ENCODE measurements around the gene NRARP.

Gene NRARP

DNA sequence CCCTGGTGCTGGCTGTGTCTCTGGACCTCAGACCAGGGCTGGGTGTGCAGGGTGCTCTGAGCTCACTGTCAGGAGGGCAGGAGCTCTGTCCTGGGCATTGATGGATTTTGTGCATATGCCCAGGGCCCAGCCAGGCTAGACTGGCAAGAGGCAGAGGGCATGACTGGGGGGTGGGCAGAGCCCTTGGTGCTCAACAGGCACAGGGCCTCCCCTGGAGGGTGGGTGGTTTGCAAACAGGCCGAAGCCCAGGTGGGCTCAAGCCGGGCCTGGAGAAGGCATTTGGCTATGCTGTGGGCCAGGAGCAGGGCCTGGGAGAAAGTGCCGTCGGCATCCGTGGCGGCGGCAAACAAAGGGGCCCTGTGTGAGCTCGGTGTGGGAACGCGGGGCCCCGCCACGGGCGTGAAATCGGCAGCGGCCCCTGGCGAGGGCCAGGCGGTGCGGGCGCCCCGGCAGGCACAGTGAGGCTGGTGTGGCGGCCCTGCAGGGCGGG, 1.9 kb upstream of the NRARP start:
- ChIA-PET CTCF (interaction anchor here (0.6 kb wide), 2 partner anchors 88 to 546 kb away, joined by 3 read pairs; partner anchors contain the start of gene LCN8), POLR2A (interaction anchor here (3.5 kb wide), 1 partner anchor 119 kb away, joined by 18 read pairs; the partner anchor contains the start of genes EXD3 and NOXA1)
- no peak for DNase-seq (ENCODE audit: extremely low spot score)
- TF ChIP-seq SUZ12 (IDR thresholded peaks at IDR 0.05) (no peak), TARDBP (IDR thresholded peaks at IDR 0.05) (no peak)

GRCh38 chr9:137303151-137303892, 1.3 kb upstream of the NRARP start:
- CTCF ChIA-PET = interaction anchor here (0.6 kb wide), 2 partner anchors 89 to 545 kb away, joined by 3 read pairs; partner anchors contain the start of gene LCN8
- TF ChIP-seq LEF1 (IDR thresholded peaks at IDR 0.05; ENCODE audit: borderline replicate concordance) (no peak), TARDBP (IDR thresholded peaks at IDR 0.05) (no peak), ZNF384 (IDR thresholded peaks at IDR 0.05) (no peak), FOXA1 (IDR thresholded peaks at IDR 0.05) (no peak), CTBP1 (IDR thresholded peaks at IDR 0.05; ENCODE audit: borderline replicate concordance) (no peak), HDGF (IDR thresholded peaks at IDR 0.05; ENCODE audit: borderline replicate concordance) (no peak), ELF4 (IDR thresholded peaks at IDR 0.05) (no peak), L3MBTL2 (conservative IDR thresholded peaks at IDR 0.05) (no peak)
- TF ChIP-seq, protein P1, sequence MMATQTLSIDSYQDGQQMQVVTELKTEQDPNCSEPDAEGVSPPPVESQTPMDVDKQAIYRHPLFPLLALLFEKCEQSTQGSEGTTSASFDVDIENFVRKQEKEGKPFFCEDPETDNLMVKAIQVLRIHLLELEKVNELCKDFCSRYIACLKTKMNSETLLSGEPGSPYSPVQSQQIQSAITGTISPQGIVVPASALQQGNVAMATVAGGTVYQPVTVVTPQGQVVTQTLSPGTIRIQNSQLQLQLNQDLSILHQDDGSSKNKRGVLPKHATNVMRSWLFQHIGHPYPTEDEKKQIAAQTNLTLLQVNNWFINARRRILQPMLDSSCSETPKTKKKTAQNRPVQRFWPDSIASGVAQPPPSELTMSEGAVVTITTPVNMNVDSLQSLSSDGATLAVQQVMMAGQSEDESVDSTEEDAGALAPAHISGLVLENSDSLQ (IDR thresholded peaks at IDR 0.05) = no peak
- POLR2A ChIA-PET = interaction anchor here (3.5 kb wide), 1 partner anchor 120 kb away, joined by 18 read pairs; the partner anchor contains the start of genes EXD3 and NOXA1
- DNase-seq (ENCODE audit: extremely low spot score) = no peak

DNA sequence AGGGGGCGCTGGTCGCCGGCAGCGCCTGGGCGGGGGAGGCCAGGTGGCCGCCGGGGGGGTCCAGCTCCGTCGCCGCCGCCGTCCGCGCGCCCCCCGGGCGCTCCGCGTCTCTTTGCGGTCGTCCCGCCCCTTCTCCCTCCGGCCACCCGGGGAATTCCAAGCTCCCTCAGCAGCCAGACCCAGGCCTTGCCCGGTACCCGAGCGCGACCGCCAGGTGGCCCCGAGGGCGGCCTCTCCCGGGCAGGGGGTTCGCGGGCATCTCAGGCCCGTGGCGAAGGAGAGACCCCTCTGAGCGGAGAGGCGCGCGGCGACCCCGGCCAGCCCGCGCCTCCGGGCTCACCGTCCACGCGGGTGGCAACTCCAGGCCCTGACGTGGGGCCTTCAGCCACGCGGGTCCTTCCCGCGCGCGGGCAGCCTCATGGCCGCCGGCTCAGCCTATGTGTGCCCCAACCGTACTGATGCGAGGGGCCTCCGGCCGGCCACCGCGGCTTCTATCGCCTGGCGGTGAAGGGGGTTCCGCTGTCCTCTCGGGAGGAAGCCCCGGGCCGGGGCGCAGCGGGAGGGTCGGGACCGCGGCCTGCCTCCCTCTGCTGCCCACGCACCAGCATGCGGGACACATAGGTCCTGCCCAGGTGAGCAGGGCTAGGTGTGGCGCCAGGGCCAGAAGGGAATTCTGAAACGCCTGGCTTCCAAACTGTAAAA, 529 bp upstream of the NRARP start:
- no peak for TF ChIP-seq FOXK2 (IDR thresholded peaks at IDR 0.05)
- TF ChIP-seq TARDBP (IDR thresholded peaks at IDR 0.05) = peak; percentile 82
- DNase-seq (ENCODE audit: extremely low spot score) = peak; percentile 81
- ChIA-PET CTCF (interaction anchor here (1.2 to 1.3 kb wide), 3 partner anchors 16 to 121 kb away, joined by 4 to 8 read pairs (median 6); partner anchors contain the start of genes EXD3 and NOXA1), POLR2A (interaction anchor here (0.6 to 3.5 kb wide), 17 partner anchors 8 to 249 kb away, joined by 3 to 18 read pairs (median 4); partner anchors contain the start of genes EXD3, MRPL41, NOXA1 and TUBB4B)

- peak; percentile 65 for DNase-seq (ENCODE audit: extremely low spot score)
- CTCF ChIA-PET = interaction anchor here (1.2 to 1.3 kb wide), 3 partner anchors 14 to 122 kb away, joined by 4 to 8 read pairs (median 6); partner anchors contain the start of genes EXD3 and NOXA1
- POLR2A ChIA-PET = interaction anchor here (1.0 to 3.5 kb wide), 13 partner anchors 11 to 250 kb away, joined by 3 to 18 read pairs (median 5); partner anchors contain the start of genes EXD3, MRPL41, NOXA1 and TUBB4B
- TF ChIP-seq NFRKB (IDR thresholded peaks at IDR 0.05) = no peak
- TF ChIP-seq FOXK2 (IDR thresholded peaks at IDR 0.05) = no peak
- no peak for TF ChIP-seq ZNF384 (IDR thresholded peaks at IDR 0.05)
- TF ChIP-seq BHLHE40 (IDR thresholded peaks at IDR 0.05; ENCODE audit: borderline replicate concordance) = no peak
- TF ChIP-seq SUZ12 (IDR thresholded peaks at IDR 0.05) = no peak
- no peak for TF ChIP-seq CTBP1 (IDR thresholded peaks at IDR 0.05; ENCODE audit: borderline replicate concordance)
- TF ChIP-seq, protein P1 (IDR thresholded peaks at IDR 0.05) = no peak
- no peak for TF ChIP-seq ELF4 (IDR thresholded peaks at IDR 0.05)
- TF ChIP-seq FOXM1 (IDR thresholded peaks at IDR 0.05; ENCODE audit: borderline replicate concordance) = 0 out of 2 replicates have a peak, but pooled peaks have one; percentile 49
- TF ChIP-seq FOXA1 (IDR thresholded peaks at IDR 0.05) = no peak
- TF ChIP-seq TARDBP (IDR thresholded peaks at IDR 0.05) = no peak
- 0 out of 2 replicates have a peak, but pooled peaks have one; percentile 11 for TF ChIP-seq ARNT (IDR thresholded peaks at IDR 0.05)
- peak; percentile 89 for TF ChIP-seq L3MBTL2 (conservative IDR thresholded peaks at IDR 0.05)
- no peak for TF ChIP-seq SP1 (IDR thresholded peaks at IDR 0.05)
- TF ChIP-seq HDGF (IDR thresholded peaks at IDR 0.05; ENCODE audit: borderline replicate concordance) = no peak
- peak; percentile 42; the same call in 1 of the 2 replicates for TF ChIP-seq LEF1 (IDR thresholded peaks at IDR 0.05; ENCODE audit: borderline replicate concordance)
These were observed 757 bp downstream of the NRARP start for GRCh38 chr9:137301081-137301947.

- ChIA-PET CTCF (no interaction called here), POLR2A (interaction anchor here (1.0 kb wide), 1 partner anchor 16 kb away, joined by 3 read pairs; no protein-coding TSS in a partner anchor)
- DNase-seq (ENCODE audit: extremely low spot score) = peak; percentile 47
- TF ChIP-seq HDGF (IDR thresholded peaks at IDR 0.05; ENCODE audit: borderline replicate concordance) = no peak
- TF ChIP-seq ZNF384 (IDR thresholded peaks at IDR 0.05) = no peak
- TF ChIP-seq ELF4 (IDR thresholded peaks at IDR 0.05) = no peak
- TF ChIP-seq FOXA1 (IDR thresholded peaks at IDR 0.05) = no peak
- TF ChIP-seq, protein P1 (IDR thresholded peaks at IDR 0.05) = no peak
- no peak for TF ChIP-seq SUZ12 (IDR thresholded peaks at IDR 0.05)
- TF ChIP-seq L3MBTL2 (conservative IDR thresholded peaks at IDR 0.05) = no peak
- TF ChIP-seq FOXK2 (IDR thresholded peaks at IDR 0.05) = no peak
- TF ChIP-seq ARNT (IDR thresholded peaks at IDR 0.05) = no peak
- no peak for TF ChIP-seq CTBP1 (IDR thresholded peaks at IDR 0.05; ENCODE audit: borderline replicate concordance)
- TF ChIP-seq NFRKB (IDR thresholded peaks at IDR 0.05) = no peak
- TF ChIP-seq FOXM1 (IDR thresholded peaks at IDR 0.05; ENCODE audit: borderline replicate concordance) = no peak
- no peak for TF ChIP-seq LEF1 (IDR thresholded peaks at IDR 0.05; ENCODE audit: borderline replicate concordance)
- TF ChIP-seq TARDBP (IDR thresholded peaks at IDR 0.05) = no peak
These were observed 1.4 kb downstream of the NRARP start for GRCh38 chr9:137300567-137301080.
